Renal cortex interstitium (tissue), 11 donors: ENCODE results near the gene SERINC5. TPM values are rescaled to one million over a fixed set of nuclear protein-coding genes. Genes with fewer than 3 reads are reported as not detected.
"Not testable (repeated sequence)": the region's sequence is repeated elsewhere in the genome, so short reads cannot be mapped to it uniquely, and the experiment has no call there.

Source experiments
- DNase-seq, 11 donors: peaks; one replicate each; pipeline ENCODE4 v3.0.0-alpha.2; 2013; ENCODE audit warnings: low read depth in 9 of 11, low spot score in 4 of 11; ENCODE audit errors: extremely low read depth in 1 of 11
- polyA plus RNA-seq, 3 donors: library from polyadenylated mRNA; unstranded; fragments of 120-200 nt; gene quantifications; one replicate each; pipeline ENCODE4 v1.2.1, GENCODE V29; 2013; ENCODE audit not compliant: insufficient read length in 3 of 3

Gene SERINC5
- polyA plus RNA-seq, 3 donors: 44.7 to 57.2 (median 55.5) TPM

GRCh38 chr5:80189701-80190100 lies 66.1 kb downstream of the SERINC5 start:
- DNase-seq: no peak

- no peak for DNase-seq
Measured at GRCh38 chr5:80189201-80189600, 66.6 kb downstream of the SERINC5 start.

- no peak for DNase-seq
Measured at GRCh38 chr5:80187421-80188090, 68.3 kb downstream of the SERINC5 start.

GRCh38 chr5:80185535-80185934 lies 70.3 kb downstream of the SERINC5 start:
- DNase-seq: not testable (repeated sequence)

- DNase-seq: no peak
Measured at GRCh38 chr5:80185095-80185494, 70.8 kb downstream of the SERINC5 start.

- DNase-seq: no peak
Measured at GRCh38 chr5:80184235-80185023, 71.4 kb downstream of the SERINC5 start.

- not testable (repeated sequence) for DNase-seq
Measured at GRCh38 chr5:80183728-80184234, 72.1 kb downstream of the SERINC5 start.

- DNase-seq: no peak
Measured at GRCh38 chr5:80182809-80183580, 72.9 kb downstream of the SERINC5 start.

- no peak for DNase-seq
Measured at GRCh38 chr5:80181618-80182211, 74.1 kb downstream of the SERINC5 start.

GRCh38 chr5:80177236-80177635 lies 78.6 kb downstream of the SERINC5 start:
- no peak for DNase-seq

- DNase-seq: no peak
Measured at GRCh38 chr5:80175337-80175736, 80.5 kb downstream of the SERINC5 start.

- no peak for DNase-seq
Measured at GRCh38 chr5:80174790-80175189, 81.1 kb downstream of the SERINC5 start.

GRCh38 chr5:80172067-80172695 lies 83.7 kb downstream of the SERINC5 start:
- no peak for DNase-seq

GRCh38 chr5:80170117-80170535 lies 85.7 kb downstream of the SERINC5 start:
- no peak for DNase-seq

GRCh38 chr5:80168388-80169028 lies 87.3 kb downstream of the SERINC5 start:
- no peak for DNase-seq

- DNase-seq: peak; percentile 58 to 90 (median 76)
Measured at GRCh38 chr5:80165452-80165851, 90.4 kb downstream of the SERINC5 start.

GRCh38 chr5:80161165-80161564 lies 94.7 kb downstream of the SERINC5 start:
- no peak for DNase-seq

GRCh38 chr5:80160242-80160641 lies 95.6 kb downstream of the SERINC5 start:
- DNase-seq: no peak
